HepG2 (cell line): ENCODE results near the gene RAB8A. TPM values are rescaled to one million over a fixed set of nuclear protein-coding genes. Genes with fewer than 3 reads are reported as not detected.

Experiments used
- ATAD3A ChIP-seq: sonication (generic); formaldehyde crosslinking; IDR thresholded peaks from 2 replicates; pipeline ENCODE4 v1.4.0; 2020; ENCODE audit warnings: missing genetic modification reagents
- CENPX ChIP-seq: sonication (generic); formaldehyde crosslinking; IDR thresholded peaks from 2 replicates; pipeline ENCODE4 v1.9.0; 2021; ENCODE audit warnings: mild to moderate bottlenecking, missing genetic modification reagents, moderate library complexity
- CERS6 ChIP-seq: sonication (generic); formaldehyde crosslinking; IDR thresholded peaks from 2 replicates; pipeline ENCODE4 v1.5.0; 2020; ENCODE audit warnings: missing genetic modification reagents
- DZIP1 ChIP-seq: sonication (generic); formaldehyde crosslinking; IDR thresholded peaks from 2 replicates; pipeline ENCODE4 v1.5.0; 2020; ENCODE audit warnings: mild to moderate bottlenecking, missing genetic modification reagents
- HDAC6 ChIP-seq: fragments of 200-600 bp; sonication (generic); IDR thresholded peaks from 2 replicates; pipeline ENCODE4 v1.7.0; 2017; ENCODE audit warnings: mild to moderate bottlenecking, antibody characterized with exemption, low read length, low read depth
- HNRNPH1 ChIP-seq: fragments of 200-400 bp; formaldehyde crosslinking; optimal IDR thresholded peaks from 2 replicates; pipeline ENCODE3; 2017; ENCODE audit warnings: mild to moderate bottlenecking, low read depth, low read length
- IKZF4 ChIP-seq: sonication (generic); formaldehyde crosslinking; IDR thresholded peaks from 2 replicates; pipeline ENCODE4 v1.5.1; 2020; ENCODE audit warnings: borderline replicate concordance, mild to moderate bottlenecking, low read depth, missing genetic modification reagents; ENCODE audit errors: not compliant biosample characterization
- KDM5B ChIP-seq: sonication (generic); formaldehyde crosslinking; IDR thresholded peaks from 2 replicates; pipeline ENCODE4 v1.4.0; 2020; ENCODE audit warnings: missing genetic modification reagents, mild to moderate bottlenecking, borderline replicate concordance
- MAF1 ChIP-seq: sonication (generic); formaldehyde crosslinking; IDR thresholded peaks from 2 replicates; pipeline ENCODE4 v1.5.0; 2020; ENCODE audit warnings: missing genetic modification reagents, borderline replicate concordance
- NBN ChIP-seq: fragments of 450-650 bp; conservative IDR thresholded peaks from 2 replicates; pipeline ENCODE4 v1.6.1; 2017
- SP5 ChIP-seq: IDR thresholded peaks from 2 replicates; pipeline ENCODE4 v1.6.1; 2016; ENCODE audit warnings: low read depth, borderline replicate concordance
- THAP11 ChIP-seq: IDR thresholded peaks from 2 replicates; pipeline ENCODE4 v1.6.1; 2016; ENCODE audit warnings: missing biosample characterization, missing genetic modification reagents
- ZBTB37 ChIP-seq: sonication (generic); formaldehyde crosslinking; IDR thresholded peaks from 2 replicates; pipeline ENCODE4 v1.4.0; 2020; ENCODE audit warnings: mild to moderate bottlenecking, missing genetic modification reagents
- ZFP41 ChIP-seq: sonication (generic); formaldehyde crosslinking; IDR thresholded peaks from 2 replicates; pipeline ENCODE4 v1.4.0; 2020; ENCODE audit warnings: mild to moderate bottlenecking, missing genetic modification reagents, borderline replicate concordance
- ZFX ChIP-seq: sonication (generic); formaldehyde crosslinking; IDR thresholded peaks from 2 replicates; pipeline ENCODE4 v1.4.0; 2020; ENCODE audit warnings: mild to moderate bottlenecking, low read depth, missing genetic modification reagents, moderate library complexity
- ZNF335 ChIP-seq: sonication (generic); formaldehyde crosslinking; IDR thresholded peaks from 2 replicates; pipeline ENCODE4 v1.4.0; 2020; ENCODE audit warnings: missing genetic modification reagents
- ZNF646 ChIP-seq: sonication (generic); formaldehyde crosslinking; IDR thresholded peaks from 2 replicates; pipeline ENCODE4 v1.9.0; 2021; ENCODE audit warnings: mild to moderate bottlenecking, missing genetic modification reagents
- polyA plus RNA-seq, 8 experiments: library from polyadenylated mRNA; depleted of rRNA in 3 of 8; stranded (reverse) in 7 of 8; unstranded in 1 of 8; fragments of >200 nt; fragmentation: Illumina TruSeq in 4 of 8; extraction: Trizol in 4 of 8; gene quantifications; 2 replicates each; pipeline versions ENCODE4 v1.2.1 to v1.2.3, GENCODE V29; 2011 to 2016; ENCODE audit warnings: low read depth in 4 of 8, missing spikeins in 1 of 8, mixed read lengths in 1 of 8; ENCODE audit not compliant: insufficient read depth in 1 of 8
- total RNA-seq, 5 experiments: library from RNA; depleted of rRNA; stranded (reverse); fragments of >200 nt; fragmentation: Illumina TruSeq; extraction: Trizol; gene quantifications; 2 replicates each; pipeline ENCODE4 v1.2.3, GENCODE V29; 2016; ENCODE audit warnings: low read depth in 1 of 5

The RAB8A gene
- total and polyA plus RNA-seq, 2 of the 13 experiments (the other 11 are each of a cell fraction or from before 2014, with no cell fraction given), result 36.7 to 45.0 TPM

- no peak for TF ChIP-seq MAF1
- TF ChIP-seq NBN, result no peak
- no peak for TF ChIP-seq DZIP1 (CRISPR knock-in tag)
- 0 out of 2 replicates have a peak, but pooled peaks have one; percentile 28 for TF ChIP-seq KDM5B (CRISPR knock-in tag)
- no peak for TF ChIP-seq HDAC6
- TF ChIP-seq ZBTB37 (CRISPR knock-in tag), result peak; percentile 49; the same call in 1 of the 2 replicates
- TF ChIP-seq SP5 (CRISPR knock-in tag), result peak; percentile 76
- no peak for TF ChIP-seq CERS6 (CRISPR knock-in tag)
- TF ChIP-seq CENPX (CRISPR knock-in tag), result no peak
- no peak for TF ChIP-seq IKZF4 (CRISPR knock-in tag)
- TF ChIP-seq ZNF646 (CRISPR knock-in tag), result no peak
- TF ChIP-seq ZNF335, result no peak
- no peak for TF ChIP-seq THAP11 (CRISPR knock-in tag)
- no peak for TF ChIP-seq HNRNPH1
- TF ChIP-seq ZFP41 (CRISPR knock-in tag), result no peak
- peak; percentile 62 for TF ChIP-seq ZFX
- no peak for TF ChIP-seq ATAD3A
Observed at GRCh38 chr19:16143399-16144215, 31.9 kb downstream of the RAB8A start, which contains the start of gene HSH2D (continued).
